Activated naive CD8-positive, alpha-beta T cell treated with anti-CD3 and anti-CD28 coated beads, Interleukin-2, amount 50 U/mL, for 24 hours (primary cell): ENCODE results near the gene RPL28.
A peak's percentile ranks its signal among the peaks of the same experiment; 100 is the strongest.
"Not testable (repeated sequence)": the region's sequence is repeated elsewhere in the genome, so short reads cannot be mapped to it uniquely, and the experiment has no call there.

Experiments
- ATAC-seq: fragments of 150-1000 bp; cut with Tn5 transposase; one replicate; pipeline ENCODE4 v1.10.0; 2021
- DNase-seq: peaks from one replicate; pipeline ENCODE4 v3.0.0; 2021
- H3K27ac Mint-ChIP-seq: one replicate; pipeline ENCODE4 v1.8.0; 2021; ENCODE audit warnings: mild to moderate bottlenecking, mixed read lengths
- H3K27me3 Mint-ChIP-seq: one replicate; pipeline ENCODE4 v1.8.0; 2021; ENCODE audit warnings: mixed read lengths
- H3K36me3 Mint-ChIP-seq: one replicate; pipeline ENCODE4 v1.8.0; 2021; ENCODE audit warnings: low read depth, mixed read lengths
- H3K4me1 Mint-ChIP-seq: one replicate; pipeline ENCODE4 v1.8.0; 2021; ENCODE audit warnings: mixed read lengths
- H3K4me3 Mint-ChIP-seq: one replicate; pipeline ENCODE4 v1.8.0; 2021; ENCODE audit warnings: mild to moderate bottlenecking, moderate library complexity, mixed read lengths
- H3K9me3 Mint-ChIP-seq: one replicate; pipeline ENCODE4 v1.8.0; 2021; ENCODE audit warnings: mixed read lengths

RPL28 gene

GRCh38 chr19:55447421-55448174, 61.9 kb downstream of the RPL28 start:
- H3K36me3 Mint-ChIP-seq = no peaks in the 10 kb centered on the region
- peaks cover 49% of the 10 kb centered on the region for H3K27me3 Mint-ChIP-seq
- H3K4me1 Mint-ChIP-seq = peaks cover 5% of the 10 kb centered on the region
- DNase-seq (no peak), ATAC-seq (peak; percentile 23)
- no peak overlapping the region for H3K27ac Mint-ChIP-seq
- no peaks in the 10 kb centered on the region for H3K9me3 Mint-ChIP-seq
- no peak overlapping the region for H3K4me3 Mint-ChIP-seq

GRCh38 chr19:55448175-55448490, 62.4 kb downstream of the RPL28 start:
- H3K27me3 Mint-ChIP-seq = peaks cover 48% of the 10 kb centered on the region
- not testable (repeated sequence) for H3K4me1 Mint-ChIP-seq, DNase-seq, ATAC-seq, H3K4me3 Mint-ChIP-seq, H3K9me3 Mint-ChIP-seq, H3K27ac Mint-ChIP-seq, H3K36me3 Mint-ChIP-seq

- peaks cover 45% of the 10 kb centered on the region for H3K27me3 Mint-ChIP-seq
- H3K36me3 Mint-ChIP-seq = peaks cover 9% of the 10 kb centered on the region
- H3K9me3 Mint-ChIP-seq = no peaks in the 10 kb centered on the region
- H3K4me3 Mint-ChIP-seq = no peak overlapping the region
- ATAC-seq (no peak), DNase-seq (no peak)
- H3K27ac Mint-ChIP-seq = no peak overlapping the region
- H3K4me1 Mint-ChIP-seq = peaks cover 16% of the 10 kb centered on the region
Observed at GRCh38 chr19:55449469-55449868, 63.7 kb downstream of the RPL28 start.

GRCh38 chr19:55451163-55451964, 65.6 kb downstream of the RPL28 start:
- no peak overlapping the region for H3K27ac Mint-ChIP-seq
- H3K27me3 Mint-ChIP-seq = peaks cover 29% of the 10 kb centered on the region
- ATAC-seq = no peak
- H3K4me1 Mint-ChIP-seq = peaks cover 16% of the 10 kb centered on the region
- DNase-seq = no peak
- peak overlapping the region; percentile 35 for H3K4me3 Mint-ChIP-seq
- H3K9me3 Mint-ChIP-seq = no peaks in the 10 kb centered on the region
- H3K36me3 Mint-ChIP-seq = peaks cover 9% of the 10 kb centered on the region

- Mint-ChIP-seq H3K4me3 (peak overlapping the region; percentile 35), H3K27ac (no peak overlapping the region), H3K4me1 (peaks cover 16% of the 10 kb centered on the region), H3K9me3 (no peaks in the 10 kb centered on the region), H3K27me3 (peaks cover 29% of the 10 kb centered on the region), H3K36me3 (peaks cover 9% of the 10 kb centered on the region)
- DNase-seq = no peak
- no peak for ATAC-seq
Observed at GRCh38 chr19:55451965-55452748, 66.4 kb downstream of the RPL28 start.
